A673 (cell line): ENCODE measurements around the gene PABPN1L. TPM values are rescaled to one million over a fixed set of nuclear protein-coding genes. Genes with fewer than 3 reads are reported as not detected.
"Not testable (repeated sequence)": the region's sequence is repeated elsewhere in the genome, so short reads cannot be mapped to it uniquely, and the experiment has no call there.

ENCODE experiments used
- BruUV-seq: library from RNA; stranded (reverse); fragments of 400-500 nt; replicated peaks from 2 replicates; lab custom pipeline; 2021; lab: Mats Ljungman, UMichigan
- CTCF ChIA-PET: fragments of 300-600 bp; sonication (Branson Sonifier 250); formaldehyde crosslinking; loops from one replicate; lab custom pipeline; 2022; ENCODE audit warnings: antibody characterized with exemption; lab: Charles Lee
- POLR2A ChIA-PET: fragments of 300-600 bp; sonication (Branson Sonifier 250); formaldehyde crosslinking; loops from one replicate; lab custom pipeline; 2022; ENCODE audit warnings: antibody characterized with exemption; ENCODE audit not compliant: low non-redundant PET; lab: Charles Lee
- DNase-seq: peaks from one replicate; pipeline ENCODE4 v3.0.0-alpha.2; 2015; ENCODE audit warnings: low spot score
- H3K27ac ChIP-seq: fragments of 200-600 bp; sonication (generic); 2 replicates; pipeline ENCODE4 v1.5.1; 2016; ENCODE audit warnings: mixed run types, low read depth, mild to moderate bottlenecking, mixed read lengths, antibody characterized with exemption, low read length; ENCODE audit not compliant: poor library complexity, severe bottlenecking
- H3K27me3 ChIP-seq: fragments of 200-600 bp; sonication (generic); replicated peaks from 2 replicates; pipeline ENCODE4 v1.6.1; 2017; ENCODE audit warnings: mixed run types, low read depth, mild to moderate bottlenecking, mixed read lengths, antibody characterized with exemption, low read length; ENCODE audit not compliant: insufficient read depth, poor library complexity
- H3K36me3 ChIP-seq: fragments of 200-600 bp; sonication (generic); 2 replicates; pipeline ENCODE4 v1.6.1; 2016; ENCODE audit warnings: mixed run types, mild to moderate bottlenecking, mixed read lengths, antibody characterized with exemption, low read length; ENCODE audit not compliant: insufficient read depth, poor library complexity, severe bottlenecking
- H3K4me1 ChIP-seq: fragments of 200-600 bp; sonication (generic); 2 replicates; pipeline ENCODE4 v1.6.1; 2017; ENCODE audit warnings: mixed run types, mild to moderate bottlenecking, mixed read lengths, antibody characterized with exemption, low read length; ENCODE audit not compliant: insufficient read depth, poor library complexity, severe bottlenecking
- H3K4me3 ChIP-seq: fragments of 200-600 bp; sonication (generic); 2 replicates; pipeline ENCODE4 v1.5.1; 2016; ENCODE audit warnings: low read depth, mixed run types, mild to moderate bottlenecking, mixed read lengths, low read length; ENCODE audit not compliant: poor library complexity, severe bottlenecking
- H3K9me3 ChIP-seq: fragments of 200-600 bp; sonication (generic); 2 replicates; pipeline ENCODE4 v1.6.1; 2016; ENCODE audit warnings: mixed run types, low read depth, mild to moderate bottlenecking, mixed read lengths, antibody characterized with exemption, low read length; ENCODE audit not compliant: poor library complexity, severe bottlenecking
- EZH2 ChIP-seq: fragments of 200-600 bp; sonication (generic); IDR thresholded peaks from 2 replicates; pipeline ENCODE4 v1.6.1; 2017; ENCODE audit warnings: borderline replicate concordance, low read depth, mild to moderate bottlenecking, mixed read lengths, antibody characterized with exemption, low read length; ENCODE audit not compliant: poor library complexity, severe bottlenecking
- intact Hi-C: fragments of 100-400 bp; cut with micrococcal nuclease; formaldehyde crosslinking; loops from one replicate; pipeline ENCODE4 v1.10.0; 2022; ENCODE audit not compliant: unreplicated experiment
- total RNA-seq: library from RNA; stranded (reverse); gene quantifications from 2 replicates; pipeline ENCODE4 v1.2.3, GENCODE V29; 2021
- TF ChIP-seq, protein P1 (sequence below): fragments of 300-800, 200-600 bp; sonication (generic); conservative IDR thresholded peaks from 2 replicates; pipeline ENCODE4 v1.5.1; 2017; ENCODE audit warnings: low read depth, mild to moderate bottlenecking, antibody characterized with exemption, low read length, moderate library complexity, mixed read lengths

The PABPN1L gene
- total RNA-seq, 1 experiment from 2014 or later = not detected

DNA sequence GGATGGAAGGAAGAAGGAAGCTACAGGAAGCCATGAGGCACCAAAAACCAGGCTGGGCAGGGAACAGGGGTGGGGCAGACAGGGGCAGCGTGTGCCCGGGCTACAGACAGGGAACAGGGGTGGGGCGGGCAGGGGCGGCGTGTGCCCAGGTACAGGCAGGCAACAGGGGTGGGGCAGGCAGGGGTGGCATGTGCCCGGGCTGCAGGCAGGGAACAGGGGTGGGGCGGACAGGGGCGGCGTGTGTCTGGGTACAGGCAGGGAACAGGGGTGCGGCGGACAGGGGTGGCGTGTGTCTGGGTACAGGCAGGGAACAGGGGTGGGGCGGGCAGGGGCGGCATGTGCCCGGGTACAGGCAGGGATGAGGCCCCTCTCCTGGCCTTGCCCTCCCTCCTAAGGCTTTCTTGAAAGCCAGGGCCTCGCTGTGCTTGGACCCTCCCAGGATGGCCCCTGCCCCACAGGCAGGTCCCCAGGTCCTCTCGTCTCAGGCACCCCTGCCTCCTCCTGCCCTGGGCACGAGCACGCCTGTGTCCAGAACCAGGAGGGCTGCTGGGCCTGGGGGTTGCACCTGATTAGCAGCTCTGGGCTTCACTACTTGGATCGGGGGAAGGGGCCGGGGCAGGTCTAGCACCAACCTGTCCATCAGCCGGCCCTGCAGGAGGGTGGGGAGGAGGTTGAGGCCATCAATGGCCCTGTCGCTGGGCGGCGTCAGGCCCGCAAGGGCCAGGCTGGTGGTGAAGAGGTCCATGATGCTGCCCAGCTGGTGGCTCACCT is 40.2 kb downstream of the PABPN1L start:
- DNase-seq = no peak
- BruUV-seq = no TSS peak
- H3K36me3 ChIP-seq = no peaks in the 10 kb centered on the region
- no peaks in the 10 kb centered on the region for H3K9me3 ChIP-seq
- CTCF ChIA-PET = no interaction called here
- TF ChIP-seq, protein P1, sequence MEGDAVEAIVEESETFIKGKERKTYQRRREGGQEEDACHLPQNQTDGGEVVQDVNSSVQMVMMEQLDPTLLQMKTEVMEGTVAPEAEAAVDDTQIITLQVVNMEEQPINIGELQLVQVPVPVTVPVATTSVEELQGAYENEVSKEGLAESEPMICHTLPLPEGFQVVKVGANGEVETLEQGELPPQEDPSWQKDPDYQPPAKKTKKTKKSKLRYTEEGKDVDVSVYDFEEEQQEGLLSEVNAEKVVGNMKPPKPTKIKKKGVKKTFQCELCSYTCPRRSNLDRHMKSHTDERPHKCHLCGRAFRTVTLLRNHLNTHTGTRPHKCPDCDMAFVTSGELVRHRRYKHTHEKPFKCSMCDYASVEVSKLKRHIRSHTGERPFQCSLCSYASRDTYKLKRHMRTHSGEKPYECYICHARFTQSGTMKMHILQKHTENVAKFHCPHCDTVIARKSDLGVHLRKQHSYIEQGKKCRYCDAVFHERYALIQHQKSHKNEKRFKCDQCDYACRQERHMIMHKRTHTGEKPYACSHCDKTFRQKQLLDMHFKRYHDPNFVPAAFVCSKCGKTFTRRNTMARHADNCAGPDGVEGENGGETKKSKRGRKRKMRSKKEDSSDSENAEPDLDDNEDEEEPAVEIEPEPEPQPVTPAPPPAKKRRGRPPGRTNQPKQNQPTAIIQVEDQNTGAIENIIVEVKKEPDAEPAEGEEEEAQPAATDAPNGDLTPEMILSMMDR = no peak
- intact Hi-C loops = no loop called here
- POLR2A ChIA-PET = no interaction called here
- no peaks in the 10 kb centered on the region for H3K27me3 ChIP-seq
- no peak overlapping the region for H3K27ac ChIP-seq
- no peak overlapping the region for H3K4me3 ChIP-seq
- H3K4me1 ChIP-seq = no peaks in the 10 kb centered on the region

DNA sequence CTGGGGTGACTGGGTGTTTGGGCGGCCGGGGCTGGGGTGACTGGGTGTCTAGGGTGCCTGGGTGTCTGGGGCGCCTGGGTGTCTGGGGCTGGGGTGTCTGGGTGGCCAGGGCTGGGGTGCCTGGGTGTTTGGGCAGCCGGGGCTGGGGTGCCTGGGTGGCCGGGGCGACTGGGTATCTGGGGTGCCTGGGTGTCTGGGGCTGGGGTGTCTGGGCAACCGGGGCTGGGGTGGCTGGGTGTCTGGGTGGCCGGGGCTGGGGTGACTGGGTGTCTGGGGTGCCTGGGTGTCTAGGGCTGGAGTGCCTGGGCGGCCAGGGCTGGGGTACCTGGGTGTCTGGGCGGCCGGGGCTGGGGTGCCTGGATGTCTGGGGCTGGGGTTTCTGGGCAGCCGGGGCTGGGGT is 41.3 kb downstream of the PABPN1L start:
- CTCF ChIA-PET = no interaction called here
- H3K4me3 ChIP-seq = no peak overlapping the region
- H3K9me3 ChIP-seq = no peaks in the 10 kb centered on the region
- TF ChIP-seq, protein P1 = no peak
- TF ChIP-seq EZH2 = no peak
- H3K36me3 ChIP-seq = no peaks in the 10 kb centered on the region
- no TSS peak for BruUV-seq
- no peaks in the 10 kb centered on the region for H3K27me3 ChIP-seq
- POLR2A ChIA-PET = no interaction called here
- DNase-seq = no peak
- intact Hi-C loops = no loop called here
- H3K4me1 ChIP-seq = no peaks in the 10 kb centered on the region
- H3K27ac ChIP-seq = no peak overlapping the region

DNA sequence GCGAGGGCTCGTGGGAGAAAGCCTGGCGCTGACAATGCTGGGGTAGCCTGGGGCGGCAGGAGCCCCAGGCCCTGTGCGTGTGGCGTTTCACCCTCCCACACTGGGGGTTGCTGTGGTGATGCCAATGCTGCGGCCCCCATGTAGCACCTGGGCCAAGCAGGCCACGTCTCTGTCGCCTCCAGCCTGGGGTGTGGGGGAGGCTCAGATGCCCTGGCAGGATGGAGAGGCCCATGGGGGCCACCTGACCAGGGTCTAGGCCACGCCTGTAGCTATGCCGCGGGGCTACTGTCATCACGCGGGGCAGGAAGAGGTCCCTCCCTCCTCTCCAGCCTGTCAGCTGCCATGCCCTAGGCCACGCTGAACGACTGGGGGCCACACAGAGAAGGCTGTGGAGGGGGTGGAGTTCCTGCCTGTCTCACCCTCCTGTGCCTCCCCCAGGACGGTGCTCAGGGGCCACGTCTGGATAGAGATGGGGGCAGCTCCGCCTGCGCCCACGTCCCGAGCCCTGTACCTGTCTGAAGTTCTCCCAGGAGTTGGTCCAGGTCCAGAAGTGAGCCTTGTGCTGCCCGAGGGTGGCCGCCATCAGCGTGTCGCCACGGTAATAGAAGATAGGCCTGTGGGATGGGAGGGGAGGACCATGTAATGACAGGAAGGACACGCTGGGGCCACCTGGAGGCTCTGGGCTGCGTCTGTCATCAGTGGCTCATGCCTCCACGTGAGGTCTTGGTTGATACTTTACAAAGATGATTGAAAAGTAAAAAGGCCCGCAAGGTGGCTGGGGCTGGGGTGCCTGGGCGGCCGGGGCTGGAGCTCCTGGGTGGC is 42.0 kb downstream of the PABPN1L start:
- H3K36me3 ChIP-seq = no peaks in the 10 kb centered on the region
- TF ChIP-seq, protein P1 = no peak
- no peaks in the 10 kb centered on the region for H3K9me3 ChIP-seq
- DNase-seq = no peak
- CTCF ChIA-PET = no interaction called here
- H3K4me3 ChIP-seq = no peak overlapping the region
- BruUV-seq = no TSS peak
- H3K4me1 ChIP-seq = no peaks in the 10 kb centered on the region
- H3K27ac ChIP-seq = no peak overlapping the region
- intact Hi-C loops = no loop called here
- POLR2A ChIA-PET = no interaction called here
- no peaks in the 10 kb centered on the region for H3K27me3 ChIP-seq

DNA sequence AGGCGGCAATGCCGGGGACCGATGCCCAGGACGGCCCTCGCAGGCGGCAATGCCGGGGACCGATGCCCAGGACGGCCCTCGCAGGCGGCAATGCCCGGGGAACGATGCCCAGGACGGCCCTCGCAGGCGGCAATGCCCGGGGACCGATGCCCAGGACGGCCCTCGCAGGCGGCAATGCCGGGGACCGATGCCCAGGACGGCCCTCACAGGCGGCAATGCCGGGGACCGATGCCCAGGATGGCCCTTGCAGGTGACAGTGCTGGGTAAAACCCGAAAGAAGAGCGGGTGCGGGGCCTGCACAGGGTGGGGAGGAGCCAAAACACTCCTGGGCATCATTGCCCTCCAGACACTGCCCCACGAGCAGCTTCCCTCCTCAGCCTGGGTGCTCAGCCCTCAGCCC is 42.8 kb downstream of the PABPN1L start:
- POLR2A ChIA-PET, DNase-seq, H3K4me1 ChIP-seq, H3K36me3 ChIP-seq, H3K27me3 ChIP-seq, intact Hi-C loops, H3K9me3 ChIP-seq, BruUV-seq, CTCF ChIA-PET, H3K4me3 ChIP-seq, H3K27ac ChIP-seq: not testable (repeated sequence)
